ENCODE measurements around the gene NNAT.

DNA sequence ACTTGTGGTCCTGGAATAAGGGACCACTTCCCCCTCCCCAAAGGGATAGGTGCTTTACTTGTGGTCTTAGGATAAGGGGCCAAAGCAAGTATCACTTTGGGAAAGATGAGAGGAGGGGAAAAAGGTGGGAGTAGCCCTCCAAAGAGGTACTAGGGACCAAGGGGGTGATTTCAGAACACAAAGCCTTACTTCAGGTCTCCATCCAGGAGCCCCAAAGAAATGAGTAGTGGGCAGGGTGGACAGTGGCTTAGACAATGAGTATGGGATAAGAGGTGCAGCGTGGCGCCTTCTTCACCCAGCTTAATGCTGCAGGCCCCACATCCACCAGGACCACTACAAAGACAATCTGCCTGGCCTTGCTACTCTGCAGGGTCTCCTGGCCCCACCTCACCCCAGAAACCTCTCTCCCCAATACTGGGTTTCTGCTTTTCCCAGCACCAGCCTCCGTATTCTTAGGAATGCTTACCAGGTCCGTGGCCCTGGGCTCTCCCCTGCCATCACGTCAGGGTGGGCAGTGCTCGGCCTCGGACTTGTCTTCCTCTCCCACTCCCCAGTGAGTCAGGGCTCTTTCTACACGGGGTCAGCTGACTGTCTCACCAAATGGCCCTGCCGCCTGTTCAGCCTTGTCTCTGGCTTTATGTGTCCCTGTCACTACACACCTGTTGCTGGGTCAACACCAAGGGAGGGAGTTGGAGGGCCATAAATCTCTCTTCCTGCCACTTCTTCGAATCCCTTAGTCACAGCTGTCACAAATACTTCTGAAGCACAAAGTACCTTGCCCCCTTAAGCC, 3.1 kb downstream of the NNAT start:
- TF ChIP-seq EZH2 (IDR thresholded peaks at IDR 0.05; ENCODE audit: borderline replicate concordance, low read depth, low read length, severe bottlenecking) (no peak), POLR2A (IDR thresholded peaks at IDR 0.05; ENCODE audit: low read depth, low read length) (no peak)
- TF ChIP-seq, protein P1, sequence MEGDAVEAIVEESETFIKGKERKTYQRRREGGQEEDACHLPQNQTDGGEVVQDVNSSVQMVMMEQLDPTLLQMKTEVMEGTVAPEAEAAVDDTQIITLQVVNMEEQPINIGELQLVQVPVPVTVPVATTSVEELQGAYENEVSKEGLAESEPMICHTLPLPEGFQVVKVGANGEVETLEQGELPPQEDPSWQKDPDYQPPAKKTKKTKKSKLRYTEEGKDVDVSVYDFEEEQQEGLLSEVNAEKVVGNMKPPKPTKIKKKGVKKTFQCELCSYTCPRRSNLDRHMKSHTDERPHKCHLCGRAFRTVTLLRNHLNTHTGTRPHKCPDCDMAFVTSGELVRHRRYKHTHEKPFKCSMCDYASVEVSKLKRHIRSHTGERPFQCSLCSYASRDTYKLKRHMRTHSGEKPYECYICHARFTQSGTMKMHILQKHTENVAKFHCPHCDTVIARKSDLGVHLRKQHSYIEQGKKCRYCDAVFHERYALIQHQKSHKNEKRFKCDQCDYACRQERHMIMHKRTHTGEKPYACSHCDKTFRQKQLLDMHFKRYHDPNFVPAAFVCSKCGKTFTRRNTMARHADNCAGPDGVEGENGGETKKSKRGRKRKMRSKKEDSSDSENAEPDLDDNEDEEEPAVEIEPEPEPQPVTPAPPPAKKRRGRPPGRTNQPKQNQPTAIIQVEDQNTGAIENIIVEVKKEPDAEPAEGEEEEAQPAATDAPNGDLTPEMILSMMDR (IDR thresholded peaks at IDR 0.05; ENCODE audit: extremely low read depth in 1 of 2, insufficient read depth in 1 of 2, low read depth in 1 of 2, low read length in 2 of 2), result no peak

All from endothelial cell of umbilical vein (primary cell).